Endothelial cell of umbilical vein (primary cell): Measurements from ENCODE around the gene GSTA2.

Experiments
- CTCF ChIP-seq, 2 donors: IDR thresholded peaks; 1 replicate in 1 of 2; 2 replicates in 1 of 2; pipeline ENCODE4 v1.5.1; 2011; ENCODE audit warnings: low read length in 2 of 2, mild to moderate bottlenecking in 2 of 2, moderate library complexity in 2 of 2, control low read depth in 1 of 2, inconsistent platforms in 1 of 2, low read depth in 1 of 2; ENCODE audit not compliant: insufficient read depth in 1 of 2; ENCODE audit errors: extremely low read depth in 1 of 2
- EZH2 ChIP-seq: IDR thresholded peaks from 2 replicates; pipeline ENCODE4 v1.6.1; 2012; ENCODE audit warnings: borderline replicate concordance, low read depth, mild to moderate bottlenecking, moderate library complexity, low read length, inconsistent platforms; ENCODE audit not compliant: severe bottlenecking
- FOS ChIP-seq: IDR thresholded peaks from 2 replicates; pipeline ENCODE4 v1.6.1; 2011; ENCODE audit warnings: mild to moderate bottlenecking, low read length, moderate library complexity, borderline replicate concordance; ENCODE audit not compliant: insufficient read depth
- JUN ChIP-seq: IDR thresholded peaks from 2 replicates; pipeline ENCODE4 v1.6.1; 2011; ENCODE audit warnings: borderline replicate concordance, low read depth; ENCODE audit not compliant: insufficient read length, insufficient read depth
- MAX ChIP-seq: IDR thresholded peaks from 2 replicates; pipeline ENCODE4 v1.6.1; 2011; ENCODE audit not compliant: insufficient read depth, insufficient read length
- MYC ChIP-seq: IDR thresholded peaks from one replicate; pipeline ENCODE4 v1.6.1; 2011; ENCODE audit warnings: mild to moderate bottlenecking, low read depth, low read length
- POLR2A ChIP-seq: IDR thresholded peaks from 2 replicates; pipeline ENCODE4 v1.6.1; 2012; ENCODE audit warnings: low read depth, mild to moderate bottlenecking, control low read depth, low read length
- POLR2AphosphoS5 ChIP-seq: IDR thresholded peaks from 2 replicates; pipeline ENCODE4 v1.6.1; 2012; ENCODE audit warnings: low read depth, mild to moderate bottlenecking, control low read depth, low read length, moderate library complexity; ENCODE audit not compliant: insufficient read depth

- no peak for TF ChIP-seq CTCF (IDR thresholded peaks at IDR 0.05; ENCODE audit: extremely low read depth in 1 of 2, insufficient read depth in 1 of 2, low read depth in 1 of 2, low read length in 2 of 2)
- no peak for TF ChIP-seq POLR2A
- no peak for TF ChIP-seq POLR2AphosphoS5
- no peak for TF ChIP-seq EZH2
- no peak for TF ChIP-seq MAX
- no peak for TF ChIP-seq JUN
- TF ChIP-seq FOS, result no peak
- TF ChIP-seq MYC, result no peak
These were observed 33.7 kb downstream of the GSTA2 start for GRCh38 chr6:52729576-52729975.
